SK-N-SH treated with all-trans-retinoic acid at 6 μM for 48 hours (cell line): Measurements from ENCODE around the gene SLC6A4.

Experiments
- ATAC-seq: fragments of 200-7000 bp; cut with Tn5 transposase; 3 replicates; pipeline ENCODE4 v1.9.1; 2020; ENCODE audit warnings: mild to moderate bottlenecking, moderate library complexity
- ARNTL ChIP-seq: fragments of 450-650 bp; formaldehyde crosslinking; IDR thresholded peaks from 2 replicates; pipeline ENCODE4 v1.5.0; 2020; ENCODE audit warnings: low read depth, mild to moderate bottlenecking, moderate library complexity, borderline replicate concordance
- BACH2 ChIP-seq: fragments of 250-450 bp; sonication (Bioruptor Pico); IDR thresholded peaks from 2 replicates; pipeline ENCODE4 v1.9.0; 2021; ENCODE audit warnings: mild to moderate bottlenecking, borderline replicate concordance
- CREB5 ChIP-seq: fragments of 250-450 bp; sonication (Bioruptor Pico); IDR thresholded peaks from 2 replicates; pipeline ENCODE4 v1.5.1; 2020; ENCODE audit warnings: low read depth, mild to moderate bottlenecking, moderate library complexity
- CSDC2 ChIP-seq: fragments of 250-450 bp; sonication (Bioruptor Pico); IDR thresholded peaks from 2 replicates; pipeline ENCODE4 v1.5.0; 2020; ENCODE audit warnings: mild to moderate bottlenecking, moderate library complexity
- CSRNP3 ChIP-seq: fragments of 250-450 bp; sonication (Bioruptor Pico); IDR thresholded peaks from 2 replicates; pipeline ENCODE4 v1.5.1; 2021; ENCODE audit warnings: mild to moderate bottlenecking, moderate library complexity
- ESRRG ChIP-seq: fragments of 250-450 bp; sonication (Bioruptor Pico); IDR thresholded peaks from 2 replicates; pipeline ENCODE4 v1.6.1; 2021; ENCODE audit warnings: mild to moderate bottlenecking
- GLIS3 ChIP-seq: fragments of 250-450 bp; sonication (Bioruptor Pico); IDR thresholded peaks from 2 replicates; pipeline ENCODE4 v1.5.0; 2020; ENCODE audit warnings: mild to moderate bottlenecking, moderate library complexity
- ISL1 ChIP-seq: fragments of 250-450 bp; sonication (Bioruptor Pico); IDR thresholded peaks from 2 replicates; pipeline ENCODE4 v2.1.2; 2022; ENCODE audit warnings: mild to moderate bottlenecking, moderate library complexity
- OSR1 ChIP-seq: fragments of 250-450 bp; sonication (Bioruptor Pico); IDR thresholded peaks from 2 replicates; pipeline ENCODE4 v1.8.0; 2022; ENCODE audit warnings: moderate library complexity, mild to moderate bottlenecking, inconsistent platforms
- PATZ1 ChIP-seq: fragments of 250-450 bp; sonication (Bioruptor Pico); IDR thresholded peaks from 2 replicates; pipeline ENCODE4 v1.8.0; 2020; ENCODE audit warnings: mild to moderate bottlenecking, moderate library complexity, borderline replicate concordance
- POU6F1 ChIP-seq: fragments of 250-450 bp; sonication (Bioruptor Pico); IDR thresholded peaks from 2 replicates; pipeline ENCODE4 v1.8.0; 2021; ENCODE audit warnings: low read depth, mild to moderate bottlenecking, moderate library complexity, borderline replicate concordance
- PPARA ChIP-seq: fragments of 250-450 bp; sonication (Bioruptor Pico); IDR thresholded peaks from 2 replicates; pipeline ENCODE4 v1.5.0; 2020; ENCODE audit warnings: mild to moderate bottlenecking, borderline replicate concordance
- SNAI2 ChIP-seq: fragments of 250-450 bp; sonication (Bioruptor Pico); IDR thresholded peaks from 2 replicates; pipeline ENCODE4 v1.5.0; 2020; ENCODE audit warnings: mild to moderate bottlenecking, moderate library complexity
- TCF4 ChIP-seq: fragments of 250-450 bp; sonication (Bioruptor Pico); IDR thresholded peaks from 2 replicates; pipeline ENCODE4 v1.8.0; 2021; ENCODE audit warnings: mild to moderate bottlenecking, moderate library complexity, borderline replicate concordance
- TOX ChIP-seq: fragments of 250-450 bp; sonication (Bioruptor Pico); IDR thresholded peaks from 2 replicates; pipeline ENCODE4 v1.8.0; 2021; ENCODE audit warnings: mild to moderate bottlenecking, moderate library complexity, borderline replicate concordance
- TSHZ2 ChIP-seq: fragments of 250-450 bp; sonication (Bioruptor Pico); IDR thresholded peaks from 2 replicates; pipeline ENCODE4 v1.5.0; 2020; ENCODE audit warnings: mild to moderate bottlenecking, moderate library complexity
- ZC3H10 ChIP-seq: fragments of 250-450 bp; sonication (Bioruptor Pico); IDR thresholded peaks from 2 replicates; pipeline ENCODE4 v1.5.1; 2021; ENCODE audit warnings: mild to moderate bottlenecking, moderate library complexity
- ZFP3 ChIP-seq: fragments of 250-450 bp; sonication (Bioruptor Pico); IDR thresholded peaks from 2 replicates; pipeline ENCODE4 v1.5.0; 2020; ENCODE audit warnings: mild to moderate bottlenecking, moderate library complexity
- ZFP30 ChIP-seq: fragments of 450-650 bp; formaldehyde crosslinking; IDR thresholded peaks from 2 replicates; pipeline ENCODE4 v1.5.0; 2022; ENCODE audit warnings: mild to moderate bottlenecking, moderate library complexity
- ZNF8 ChIP-seq: fragments of 450-650 bp; formaldehyde crosslinking; IDR thresholded peaks from 2 replicates; pipeline ENCODE4 v1.5.0; 2020; ENCODE audit warnings: mild to moderate bottlenecking, moderate library complexity

The SLC6A4 gene

GRCh38 chr17:30210901-30211300 lies 24.6 kb downstream of the SLC6A4 start:
- no peak for TF ChIP-seq TSHZ2 (CRISPR knock-in tag)
- no peak for TF ChIP-seq CREB5
- no peak for TF ChIP-seq ESRRG (CRISPR knock-in tag)
- TF ChIP-seq TCF4 (CRISPR knock-in tag), result no peak
- no peak for TF ChIP-seq ZFP3 (CRISPR knock-in tag)
- TF ChIP-seq PPARA (CRISPR knock-in tag), result no peak
- TF ChIP-seq GLIS3 (CRISPR knock-in tag), result no peak
- no peak for TF ChIP-seq ZNF8 (CRISPR knock-in tag)
- TF ChIP-seq ZFP30 (CRISPR knock-in tag), result no peak
- TF ChIP-seq ZC3H10 (CRISPR knock-in tag), result no peak
- ATAC-seq, result no peak

- no peak for ATAC-seq
Measured at GRCh38 chr17:30210366-30210765, 25.1 kb downstream of the SLC6A4 start.

GRCh38 chr17:30209930-30210329 lies 25.6 kb downstream of the SLC6A4 start:
- ATAC-seq, result no peak
- TF ChIP-seq BACH2 (CRISPR knock-in tag), result no peak
- TF ChIP-seq ISL1 (CRISPR knock-in tag), result no peak
- TF ChIP-seq CSRNP3 (CRISPR knock-in tag), result no peak
- no peak for TF ChIP-seq ESRRG (CRISPR knock-in tag)
- TF ChIP-seq TSHZ2 (CRISPR knock-in tag), result no peak
- TF ChIP-seq TOX, result no peak
- TF ChIP-seq ZC3H10 (CRISPR knock-in tag), result no peak

More at GRCh38 chr17:30210366-30210765, 25.1 kb downstream of the SLC6A4 start:
- no peak for TF ChIP-seq TOX
- TF ChIP-seq PPARA (CRISPR knock-in tag), result no peak
- no peak for TF ChIP-seq ZFP30 (CRISPR knock-in tag)
- no peak for TF ChIP-seq CREB5
- TF ChIP-seq ARNTL (CRISPR knock-in tag), result no peak
- TF ChIP-seq OSR1 (CRISPR knock-in tag), result no peak
- no peak for TF ChIP-seq ZNF8 (CRISPR knock-in tag)
- no peak for TF ChIP-seq SNAI2 (CRISPR knock-in tag)
- TF ChIP-seq GLIS3 (CRISPR knock-in tag), result no peak
- TF ChIP-seq PATZ1, result no peak
- no peak for TF ChIP-seq POU6F1 (CRISPR knock-in tag)
- TF ChIP-seq CSDC2 (CRISPR knock-in tag), result no peak
- no peak for TF ChIP-seq ZC3H10 (CRISPR knock-in tag)
- no peak for TF ChIP-seq TCF4 (CRISPR knock-in tag)
- no peak for TF ChIP-seq ZFP3 (CRISPR knock-in tag)
